GM19438 (cell line): Measurements from ENCODE around the gene UBA1.
A peak's percentile ranks its signal among the peaks of the same experiment; 100 is the strongest.

Experiments
- ATAC-seq: cut with Tn5 transposase; IDR thresholded peaks from one replicate; pipeline ENCODE4 v1.9.1; 2021; ENCODE audit warnings: low read depth; ENCODE audit not compliant: unreplicated experiment

Gene UBA1

GRCh38 chrX:47210661-47211425, 17.2 kb downstream of the UBA1 start:
- no peak for ATAC-seq

GRCh38 chrX:47212381-47213293, 19.0 kb downstream of the UBA1 start:
- no peak for ATAC-seq

GRCh38 chrX:47214435-47215077, 20.9 kb downstream of the UBA1 start:
- ATAC-seq, result no peak

- ATAC-seq, result no peak
These were observed 21.8 kb downstream of the UBA1 start for GRCh38 chrX:47215291-47215900.

GRCh38 chrX:47216393-47216925, 22.8 kb downstream of the UBA1 start:
- ATAC-seq, result no peak

GRCh38 chrX:47217121-47217851, 23.7 kb downstream of the UBA1 start:
- ATAC-seq, result no peak

GRCh38 chrX:47217852-47218279, 24.2 kb downstream of the UBA1 start:
- ATAC-seq, result peak; percentile 86

GRCh38 chrX:47218280-47218919, 24.8 kb downstream of the UBA1 start, which contains the start of gene CDK16:
Gene CDK16 (plus strand): TSS chrX:47218681. CDS start chrX:47223558, 4,877 bp downstream.
- ATAC-seq, result peak; percentile 55

- ATAC-seq, result no peak
These were observed 25.5 kb downstream of the UBA1 start for GRCh38 chrX:47218920-47219815.

GRCh38 chrX:47221756-47222155, 28.1 kb downstream of the UBA1 start:
- ATAC-seq, result no peak

GRCh38 chrX:47222751-47223350, 29.2 kb downstream of the UBA1 start:
- ATAC-seq, result no peak

GRCh38 chrX:47223476-47224250, 30.0 kb downstream of the UBA1 start:
- ATAC-seq, result no peak

- no peak for ATAC-seq
These were observed 30.8 kb downstream of the UBA1 start for GRCh38 chrX:47224266-47224895.

GRCh38 chrX:47224896-47225290, 31.3 kb downstream of the UBA1 start:
- no peak for ATAC-seq

GRCh38 chrX:47226071-47226470, 32.4 kb downstream of the UBA1 start:
- ATAC-seq, result no peak

- no peak for ATAC-seq
These were observed 33.1 kb downstream of the UBA1 start for GRCh38 chrX:47226531-47227333.
